ENCODE data around the gene SNAPC5. TPM values are rescaled to one million over a fixed set of nuclear protein-coding genes. Genes with fewer than 3 reads are reported as not detected.

SNAPC5 gene
- total RNA-seq, 1 experiment from 2014 or later: 38.2 TPM

- no peak for DNase-seq
- H3K36me3 ChIP-seq (ENCODE audit: low read depth, low read length): peaks cover 26% of the 10 kb centered on the region
- H3K27me3 ChIP-seq (ENCODE audit: low read length): no peaks in the 10 kb centered on the region
- no peak overlapping the region for H3K9ac ChIP-seq (ENCODE audit: low read length)
- H3K4me3 ChIP-seq (ENCODE audit: low read length): no peak overlapping the region
- TF ChIP-seq EZH2phosphoT487 (IDR thresholded peaks at IDR 0.05; ENCODE audit: borderline replicate concordance, low read length): no peak
- TF ChIP-seq, protein P1, sequence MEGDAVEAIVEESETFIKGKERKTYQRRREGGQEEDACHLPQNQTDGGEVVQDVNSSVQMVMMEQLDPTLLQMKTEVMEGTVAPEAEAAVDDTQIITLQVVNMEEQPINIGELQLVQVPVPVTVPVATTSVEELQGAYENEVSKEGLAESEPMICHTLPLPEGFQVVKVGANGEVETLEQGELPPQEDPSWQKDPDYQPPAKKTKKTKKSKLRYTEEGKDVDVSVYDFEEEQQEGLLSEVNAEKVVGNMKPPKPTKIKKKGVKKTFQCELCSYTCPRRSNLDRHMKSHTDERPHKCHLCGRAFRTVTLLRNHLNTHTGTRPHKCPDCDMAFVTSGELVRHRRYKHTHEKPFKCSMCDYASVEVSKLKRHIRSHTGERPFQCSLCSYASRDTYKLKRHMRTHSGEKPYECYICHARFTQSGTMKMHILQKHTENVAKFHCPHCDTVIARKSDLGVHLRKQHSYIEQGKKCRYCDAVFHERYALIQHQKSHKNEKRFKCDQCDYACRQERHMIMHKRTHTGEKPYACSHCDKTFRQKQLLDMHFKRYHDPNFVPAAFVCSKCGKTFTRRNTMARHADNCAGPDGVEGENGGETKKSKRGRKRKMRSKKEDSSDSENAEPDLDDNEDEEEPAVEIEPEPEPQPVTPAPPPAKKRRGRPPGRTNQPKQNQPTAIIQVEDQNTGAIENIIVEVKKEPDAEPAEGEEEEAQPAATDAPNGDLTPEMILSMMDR (conservative IDR thresholded peaks at IDR 0.05; ENCODE audit: low read depth, low read length): no peak
- no peak for TF ChIP-seq EZH2 (IDR thresholded peaks at IDR 0.05; ENCODE audit: low read length, unreplicated experiment)
- no peak for ATAC-seq
- 0 out of 2 replicates have a peak, but pooled peaks cover 5% of the 10 kb centered on the region for H3K4me1 ChIP-seq (ENCODE audit: insufficient read depth, low read length)
- no peaks in the 10 kb centered on the region for H3K9me2 ChIP-seq (replicated peaks; ENCODE audit: low read length)
- H3F3A ChIP-seq (ENCODE audit: low read length, unreplicated experiment): peaks cover 12% of the 10 kb centered on the region
- no peaks in the 10 kb centered on the region for H3K9me3 ChIP-seq (ENCODE audit: low read length)
- peaks cover 8% of the 10 kb centered on the region for H4K20me1 ChIP-seq (ENCODE audit: low read length)
- intact Hi-C loops (cut with micrococcal nuclease): no loop called here
- CTCF ChIA-PET: no interaction called here
- H3K27ac ChIP-seq (ENCODE audit: low read length): no peak overlapping the region
- H3K79me2 ChIP-seq (ENCODE audit: low read length): peaks cover 20% of the 10 kb centered on the region
- H3K4me2 ChIP-seq (ENCODE audit: low read length): no peak overlapping the region
- H2AFZ ChIP-seq (ENCODE audit: low read length): no peak overlapping the region
- no TSS peak for BruUV-seq (replicated peaks)
- POLR2A ChIA-PET (ENCODE audit: unreplicated experiment): no interaction called here
Observed at GRCh38 chr15:66494262-66494661, 3.3 kb downstream of the SNAPC5 start.

GRCh38 chr15:66491846-66492245 lies 5.7 kb downstream of the SNAPC5 start:
- Histone ChIP-seq H3K27ac (ENCODE audit: low read length) (no peak overlapping the region), H2AFZ (ENCODE audit: low read length) (no peak overlapping the region), H3K27me3 (ENCODE audit: low read length) (no peaks in the 10 kb centered on the region), H3K4me3 (ENCODE audit: low read length) (no peak overlapping the region), H3K9me3 (ENCODE audit: low read length) (no peaks in the 10 kb centered on the region), H3K36me3 (ENCODE audit: low read depth, low read length) (peaks cover 18% of the 10 kb centered on the region), H4K20me1 (ENCODE audit: low read length) (no peaks in the 10 kb centered on the region), H3K4me1 (ENCODE audit: insufficient read depth, low read length) (0 out of 2 replicates have a peak, but pooled peaks cover 1% of the 10 kb centered on the region), H3K9ac (ENCODE audit: low read length) (no peak overlapping the region), H3K79me2 (ENCODE audit: low read length) (peaks cover 14% of the 10 kb centered on the region), H3K9me2 (replicated peaks; ENCODE audit: low read length) (no peaks in the 10 kb centered on the region), H3F3A (ENCODE audit: low read length, unreplicated experiment) (no peaks in the 10 kb centered on the region), H3K4me2 (ENCODE audit: low read length) (no peak overlapping the region)
- intact Hi-C loops (cut with micrococcal nuclease): no loop called here
- ATAC-seq (no peak), DNase-seq (no peak)
- ChIA-PET CTCF (no interaction called here), POLR2A (ENCODE audit: unreplicated experiment) (no interaction called here)
- TF ChIP-seq, protein P1 (conservative IDR thresholded peaks at IDR 0.05; ENCODE audit: low read depth, low read length): no peak
- TF ChIP-seq EZH2phosphoT487 (IDR thresholded peaks at IDR 0.05; ENCODE audit: borderline replicate concordance, low read length) (no peak), EZH2 (IDR thresholded peaks at IDR 0.05; ENCODE audit: low read length, unreplicated experiment) (no peak)
- BruUV-seq (replicated peaks): no TSS peak

DNA sequence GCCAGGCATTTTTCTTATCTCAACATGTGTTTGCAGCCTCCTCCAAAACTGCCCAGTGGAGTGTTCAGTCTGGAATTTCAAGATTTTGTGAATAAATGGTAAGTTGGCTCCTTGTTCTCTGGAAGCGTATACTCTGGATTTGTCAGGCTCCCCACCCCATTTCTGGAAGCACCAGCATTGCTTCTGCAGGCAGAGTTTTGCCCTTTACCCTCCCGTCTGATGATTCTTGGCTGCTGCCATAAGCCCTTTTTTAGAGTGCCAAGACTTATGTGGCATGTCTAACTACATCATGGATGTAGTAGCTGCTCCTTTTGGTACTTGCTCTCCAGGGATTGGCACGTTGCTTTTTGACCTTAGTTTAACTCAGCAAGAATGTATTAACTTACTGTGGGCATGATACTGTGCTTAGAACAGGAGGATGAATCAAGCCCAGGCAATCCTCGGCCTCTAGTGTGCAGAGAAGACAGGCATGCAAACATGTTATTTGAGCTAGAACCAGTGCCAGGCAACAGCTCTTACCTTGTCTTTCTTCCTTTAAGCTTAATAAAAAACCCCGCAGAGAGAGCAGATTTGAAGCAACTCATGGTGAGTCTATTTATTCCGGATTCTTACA lies 8.3 kb downstream of the SNAPC5 start:
- ChIA-PET CTCF (no interaction called here), POLR2A (ENCODE audit: unreplicated experiment) (no interaction called here)
- H3K36me3 ChIP-seq (ENCODE audit: low read depth, low read length): peaks cover 21% of the 10 kb centered on the region
- no peaks in the 10 kb centered on the region for H4K20me1 ChIP-seq (ENCODE audit: low read length)
- no peaks in the 10 kb centered on the region for H3K27me3 ChIP-seq (ENCODE audit: low read length)
- H3K9me2 ChIP-seq (replicated peaks; ENCODE audit: low read length): no peaks in the 10 kb centered on the region
- intact Hi-C loops (cut with micrococcal nuclease): no loop called here
- H3K9me3 ChIP-seq (ENCODE audit: low read length): no peaks in the 10 kb centered on the region
- BruUV-seq (replicated peaks): no TSS peak
- no peaks in the 10 kb centered on the region for H3F3A ChIP-seq (ENCODE audit: low read length, unreplicated experiment)
- DNase-seq (no peak), ATAC-seq (no peak)
- H2AFZ ChIP-seq (ENCODE audit: low read length): no peak overlapping the region
- H3K4me3 ChIP-seq (ENCODE audit: low read length): no peak overlapping the region
- no peak overlapping the region for H3K9ac ChIP-seq (ENCODE audit: low read length)
- H3K27ac ChIP-seq (ENCODE audit: low read length): no peak overlapping the region
- H3K4me2 ChIP-seq (ENCODE audit: low read length): no peak overlapping the region
- no peaks in the 10 kb centered on the region for H3K4me1 ChIP-seq (ENCODE audit: insufficient read depth, low read length)
- H3K79me2 ChIP-seq (ENCODE audit: low read length): 0 out of 2 replicates have a peak, but pooled peaks cover 4% of the 10 kb centered on the region
- TF ChIP-seq EZH2 (IDR thresholded peaks at IDR 0.05; ENCODE audit: low read length, unreplicated experiment): no peak
- TF ChIP-seq, protein P1 (conservative IDR thresholded peaks at IDR 0.05; ENCODE audit: low read depth, low read length): no peak

All from PC-3 (cell line).